WTC11 (cell line): ENCODE measurements around the gene ZFP36L1. TPM values are rescaled to one million over a fixed set of nuclear protein-coding genes. Genes with fewer than 3 reads are reported as not detected.

Experiments used
- ATAC-seq: fragments of 200-7000 bp; cut with Tn5 transposase; 2 replicates; pipeline ENCODE4 v1.10.0; 2021; ENCODE audit warnings: mild to moderate bottlenecking, moderate library complexity
- CTCF ChIA-PET: fragments of 300-600 bp; sonication (Branson Sonifier 250); formaldehyde crosslinking; loops from one replicate; lab custom pipeline; 2021; ENCODE audit warnings: antibody characterized with exemption; lab: Charles Lee
- POLR2A ChIA-PET: fragments of 350-600 bp; sonication (Branson Sonifier 250); formaldehyde crosslinking; loops from one replicate; lab custom pipeline; 2021; ENCODE audit warnings: antibody characterized with exemption; lab: Charles Lee
- DNase-seq: peaks from one replicate; pipeline ENCODE4 v3.0.0; 2021; ENCODE audit warnings: low spot score
- H3K27ac Mint-ChIP-seq: 2 replicates; pipeline ENCODE4 v1.8.0; 2021; ENCODE audit warnings: mixed read lengths
- H3K27me3 Mint-ChIP-seq: 2 replicates; pipeline ENCODE4 v1.8.0; 2021; ENCODE audit warnings: low read depth, mild to moderate bottlenecking, moderate library complexity, mixed read lengths
- H3K36me3 Mint-ChIP-seq: 2 replicates; pipeline ENCODE4 v1.8.0; 2021; ENCODE audit warnings: mixed read lengths
- H3K4me1 Mint-ChIP-seq: 2 replicates; pipeline ENCODE4 v1.8.0; 2022; ENCODE audit warnings: mixed read lengths
- H3K4me3 Mint-ChIP-seq: 2 replicates; pipeline ENCODE4 v1.8.0; 2021; ENCODE audit warnings: mild to moderate bottlenecking, moderate library complexity, mixed read lengths
- H3K9me3 Mint-ChIP-seq: 2 replicates; pipeline ENCODE4 v1.8.0; 2021; ENCODE audit warnings: mixed read lengths
- AFF4 ChIP-seq: sonication (generic); formaldehyde crosslinking; IDR thresholded peaks from 2 replicates; pipeline ENCODE4 v1.8.1; 2023; ENCODE audit warnings: mild to moderate bottlenecking, missing genetic modification reagents, borderline replicate concordance
- ARID4B ChIP-seq: sonication (generic); formaldehyde crosslinking; IDR thresholded peaks from 2 replicates; pipeline ENCODE4 v1.8.0; 2023; ENCODE audit warnings: missing genetic modification reagents, mild to moderate bottlenecking, borderline replicate concordance
- ATF1 ChIP-seq: sonication (generic); formaldehyde crosslinking; IDR thresholded peaks from 2 replicates; pipeline ENCODE4 v1.8.1; 2023; ENCODE audit warnings: mild to moderate bottlenecking, moderate library complexity, missing genetic modification reagents
- CBFB ChIP-seq: sonication (generic); formaldehyde crosslinking; IDR thresholded peaks from 2 replicates; pipeline ENCODE4 v1.8.1; 2022; ENCODE audit warnings: mild to moderate bottlenecking, low read depth, missing genetic modification reagents
- CREM ChIP-seq: sonication (generic); formaldehyde crosslinking; IDR thresholded peaks from 2 replicates; pipeline ENCODE4 v1.8.1; 2022; ENCODE audit warnings: mild to moderate bottlenecking, missing genetic modification reagents, moderate library complexity
- EMX1 ChIP-seq: fragments of 250-450 bp; sonication (Bioruptor Pico); IDR thresholded peaks from 2 replicates; pipeline ENCODE4 v1.8.0; 2021; ENCODE audit warnings: mild to moderate bottlenecking
- MYBL2 ChIP-seq: sonication (generic); formaldehyde crosslinking; IDR thresholded peaks from 2 replicates; pipeline ENCODE4 v1.8.1; 2023; ENCODE audit warnings: mild to moderate bottlenecking, moderate library complexity, missing genetic modification reagents
- NR1H2 ChIP-seq: sonication (generic); formaldehyde crosslinking; IDR thresholded peaks from 2 replicates; pipeline ENCODE4 v1.9.0; 2021; ENCODE audit warnings: mild to moderate bottlenecking, moderate library complexity, missing genetic modification reagents
- PREB ChIP-seq: sonication (generic); formaldehyde crosslinking; IDR thresholded peaks from 2 replicates; pipeline ENCODE4 v1.8.1; 2022; ENCODE audit warnings: mild to moderate bottlenecking, missing genetic modification reagents, moderate library complexity, borderline replicate concordance
- ZBTB43 ChIP-seq: sonication (generic); formaldehyde crosslinking; IDR thresholded peaks from 2 replicates; pipeline ENCODE4 v1.8.1; 2023; ENCODE audit warnings: mild to moderate bottlenecking, missing genetic modification reagents
- ZNF219 ChIP-seq: sonication (generic); formaldehyde crosslinking; IDR thresholded peaks from 2 replicates; pipeline ENCODE4 v1.8.0; 2023; ENCODE audit warnings: missing genetic modification reagents, mild to moderate bottlenecking, borderline replicate concordance
- ZNF416 ChIP-seq: fragments of 250-450 bp; sonication (Bioruptor Pico); IDR thresholded peaks from 2 replicates; pipeline ENCODE4 v1.9.0; 2021; ENCODE audit warnings: mild to moderate bottlenecking, inconsistent platforms
- ZNF425 ChIP-seq: fragments of 250-450 bp; sonication (Bioruptor Pico); conservative IDR thresholded peaks from 2 replicates; pipeline ENCODE4 v1.9.0; 2021; ENCODE audit warnings: mild to moderate bottlenecking
- ZNF532 ChIP-seq: fragments of 250-450 bp; sonication (Bioruptor Pico); IDR thresholded peaks from 2 replicates; pipeline ENCODE4 v1.9.0; 2021; ENCODE audit warnings: mild to moderate bottlenecking, borderline replicate concordance
- ZNF671 ChIP-seq: fragments of 250-450 bp; sonication (Bioruptor Pico); IDR thresholded peaks from 2 replicates; pipeline ENCODE4 v1.8.0; 2021; ENCODE audit warnings: mild to moderate bottlenecking
- ZSCAN18 ChIP-seq: fragments of 250-450 bp; sonication (Bioruptor Pico); IDR thresholded peaks from 2 replicates; pipeline ENCODE4 v2.1.2; 2022; ENCODE audit warnings: mild to moderate bottlenecking, moderate library complexity
- total RNA-seq: library from RNA; stranded (reverse); gene quantifications from 3 replicates; pipeline ENCODE4 v1.2.3, GENCODE V29; 2021

ZFP36L1 gene
- total RNA-seq, 1 experiment from 2014 or later: 132 TPM

- TF ChIP-seq ARID4B (no peak), MYBL2 (CRISPR knock-in tag) (no peak)
- TF ChIP-seq, all 79 proteins: peak for 0
Observed at GRCh38 chr14:68768316-68768715, 24.6 kb downstream of the ZFP36L1 start (continued).

- DNase-seq: no peak
- TF ChIP-seq ZNF532 (CRISPR knock-in tag) (no peak), ATF1 (CRISPR knock-in tag) (no peak), ZSCAN18 (CRISPR knock-in tag) (no peak), ZBTB43 (CRISPR knock-in tag) (no peak), PREB (no peak), CREM (CRISPR knock-in tag) (no peak), NR1H2 (no peak), EMX1 (no peak), ZNF671 (CRISPR knock-in tag) (no peak), CBFB (CRISPR knock-in tag) (no peak), ZNF425 (CRISPR knock-in tag) (no peak), ZNF416 (no peak), ZNF219 (CRISPR knock-in tag) (no peak), AFF4 (CRISPR knock-in tag) (no peak)
- TF ChIP-seq, all 79 proteins: peak for 0
- no peak for ATAC-seq
- CTCF ChIA-PET: interaction anchor here (0.8 to 1.6 kb wide), 3 partner anchors 10 to 26 kb away, joined by 3 to 6 read pairs (median 3); partner anchors contain the start of gene ZFP36L1
- POLR2A ChIA-PET: no interaction called here
- Mint-ChIP-seq H3K4me1 (peaks cover 25% of the 10 kb centered on the region), H3K27ac (no peak overlapping the region), H3K4me3 (no peak overlapping the region), H3K9me3 (no peaks in the 10 kb centered on the region), H3K27me3 (no peaks in the 10 kb centered on the region; the same call in 1 of the 2 replicates), H3K36me3 (no peaks in the 10 kb centered on the region)
Observed at GRCh38 chr14:68767248-68767645, 25.6 kb downstream of the ZFP36L1 start.
